Mucosa of descending colon (tissue), 3 donors: ENCODE data around the gene ZBTB21. TPM values are rescaled to one million over a fixed set of nuclear protein-coding genes. Genes with fewer than 3 reads are reported as not detected.
"Not testable (repeated sequence)": the region's sequence is repeated elsewhere in the genome, so short reads cannot be mapped to it uniquely, and the experiment has no call there.

ENCODE experiments used
- ATAC-seq: fragments of 200-7000 bp; cut with Tn5 transposase; one replicate; pipeline ENCODE4 v1.9.1; 2020; ENCODE audit warnings: mild to moderate bottlenecking, moderate library complexity
- DNase-seq, 3 donors: peaks; one replicate each; pipeline ENCODE4 v3.0.0-alpha.2; 2020
- H3K36me3 ChIP-seq: fragments of 200-600 bp; one replicate; pipeline ENCODE4 v1.8.0; 2021; ENCODE audit warnings: low read depth, mild to moderate bottlenecking
- H3K4me1 ChIP-seq: fragments of 200-600 bp; one replicate; pipeline ENCODE4 v1.8.0; 2021; ENCODE audit warnings: low read depth, mild to moderate bottlenecking
- H3K4me3 ChIP-seq: fragments of 200-600 bp; one replicate; pipeline ENCODE4 v1.8.0; 2021; ENCODE audit warnings: mild to moderate bottlenecking
- H3K9me3 ChIP-seq: fragments of 200-600 bp; one replicate; pipeline ENCODE4 v1.8.0; 2021; ENCODE audit warnings: mild to moderate bottlenecking
- CTCF ChIP-seq: fragments of 200-600 bp; IDR thresholded peaks from one replicate; pipeline ENCODE4 v1.8.0; 2022; ENCODE audit warnings: antibody characterized with exemption, mild to moderate bottlenecking
- intact Hi-C, 2 donors: fragments of 100-400 bp; cut with DNase I in 1 of 2; cut with micrococcal nuclease in 1 of 2; formaldehyde crosslinking; loops; one replicate each; pipeline versions ENCODE4 v1.11.0 to v1.11.1; 2022; cut with DNase I, micrococcal nuclease
- total RNA-seq, 3 donors: library from RNA; stranded (reverse); fragmentation: NEBNext Ultra II Directional in 2 of 3; extraction: Animal tissue kit (Norgen Biotek cat#: 25700) in 2 of 3; gene quantifications; one replicate each; pipeline versions ENCODE4 v1.2.1 to v1.2.4, GENCODE V29; 2021 to 2023
- donor health status: DM: no; HTN: no; CAD: no; lungs with moderate emphysema.
- donor health status: DM: no; HTN: no; CAD: no.
- donor health status: DM: no; HTN: yes; CAD: no.

Gene ZBTB21
- total RNA-seq, 3 donors from 2014 or later, result 11.8 to 18.9 (median 14.6) TPM

- TF ChIP-seq CTCF, result no peak
- ATAC-seq, result no peak
- peaks cover 7% of the 10 kb centered on the region for H3K4me1 ChIP-seq
These were observed 58.1 kb downstream of the ZBTB21 start for GRCh38 chr21:41951876-41952567.

DNA sequence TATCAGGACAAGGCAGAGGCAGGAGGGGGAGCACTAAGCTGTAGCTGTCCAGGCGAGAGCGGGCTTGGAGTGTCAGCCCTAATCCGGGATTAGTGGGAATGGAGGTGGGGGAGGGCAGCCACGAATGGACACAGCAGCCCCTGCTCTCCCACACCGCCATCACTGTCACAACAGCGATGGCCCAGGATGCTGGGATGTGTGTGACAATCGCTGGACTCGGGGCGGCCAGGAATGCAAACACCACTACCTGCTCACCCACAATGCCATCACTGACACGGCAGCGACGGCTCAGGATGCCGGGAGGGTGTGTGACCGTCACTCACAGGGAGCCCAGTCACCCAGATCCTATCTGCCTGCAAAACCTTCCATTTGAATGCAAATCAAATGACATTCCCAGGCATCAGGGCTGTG, 59.2 kb downstream of the ZBTB21 start:
- no peak for TF ChIP-seq CTCF
- Histone ChIP-seq H3K9me3 (no peaks in the 10 kb centered on the region), H3K4me1 (peaks cover 7% of the 10 kb centered on the region), H3K36me3 (no peaks in the 10 kb centered on the region), H3K4me3 (no peak overlapping the region)
- no peak for DNase-seq
- ATAC-seq, result no peak
- intact Hi-C loops, result no loop called here

More at GRCh38 chr21:41951876-41952567, 58.1 kb downstream of the ZBTB21 start:
- DNase-seq, result no peak
- no peaks in the 10 kb centered on the region for H3K9me3 ChIP-seq
- intact Hi-C loops, result no loop called here
- no peaks in the 10 kb centered on the region for H3K36me3 ChIP-seq
- no peak overlapping the region for H3K4me3 ChIP-seq

DNA sequence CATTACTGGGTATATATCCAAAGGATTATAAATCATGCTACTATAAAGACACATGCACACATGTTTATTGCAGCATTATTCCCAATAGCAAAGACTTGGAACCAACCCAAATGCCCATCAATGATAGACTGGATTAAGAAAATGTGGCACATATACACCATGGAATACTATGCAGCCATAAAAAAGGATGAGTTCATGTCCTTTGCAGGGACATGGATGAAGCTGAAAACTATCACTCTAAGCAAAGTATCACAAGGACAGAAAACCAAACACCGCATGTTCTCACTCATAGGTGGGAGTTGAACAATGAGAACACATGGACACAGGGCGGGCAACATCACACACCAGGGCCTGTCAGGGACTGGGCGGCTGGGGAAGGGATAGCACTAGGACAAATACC, 60.5 kb downstream of the ZBTB21 start:
- H3K9me3 ChIP-seq, DNase-seq, H3K36me3 ChIP-seq, H3K4me1 ChIP-seq, ATAC-seq, H3K4me3 ChIP-seq, intact Hi-C loops: not testable (repeated sequence)

GRCh38 chr21:41948901-41949300, 61.3 kb downstream of the ZBTB21 start:
- no peaks in the 10 kb centered on the region for H3K9me3 ChIP-seq
- intact Hi-C loops, result no loop called here
- no peaks in the 10 kb centered on the region for H3K36me3 ChIP-seq
- ATAC-seq (no peak), DNase-seq (no peak)
- peaks cover 7% of the 10 kb centered on the region for H3K4me1 ChIP-seq
- no peak overlapping the region for H3K4me3 ChIP-seq
- no peak for TF ChIP-seq CTCF

DNA sequence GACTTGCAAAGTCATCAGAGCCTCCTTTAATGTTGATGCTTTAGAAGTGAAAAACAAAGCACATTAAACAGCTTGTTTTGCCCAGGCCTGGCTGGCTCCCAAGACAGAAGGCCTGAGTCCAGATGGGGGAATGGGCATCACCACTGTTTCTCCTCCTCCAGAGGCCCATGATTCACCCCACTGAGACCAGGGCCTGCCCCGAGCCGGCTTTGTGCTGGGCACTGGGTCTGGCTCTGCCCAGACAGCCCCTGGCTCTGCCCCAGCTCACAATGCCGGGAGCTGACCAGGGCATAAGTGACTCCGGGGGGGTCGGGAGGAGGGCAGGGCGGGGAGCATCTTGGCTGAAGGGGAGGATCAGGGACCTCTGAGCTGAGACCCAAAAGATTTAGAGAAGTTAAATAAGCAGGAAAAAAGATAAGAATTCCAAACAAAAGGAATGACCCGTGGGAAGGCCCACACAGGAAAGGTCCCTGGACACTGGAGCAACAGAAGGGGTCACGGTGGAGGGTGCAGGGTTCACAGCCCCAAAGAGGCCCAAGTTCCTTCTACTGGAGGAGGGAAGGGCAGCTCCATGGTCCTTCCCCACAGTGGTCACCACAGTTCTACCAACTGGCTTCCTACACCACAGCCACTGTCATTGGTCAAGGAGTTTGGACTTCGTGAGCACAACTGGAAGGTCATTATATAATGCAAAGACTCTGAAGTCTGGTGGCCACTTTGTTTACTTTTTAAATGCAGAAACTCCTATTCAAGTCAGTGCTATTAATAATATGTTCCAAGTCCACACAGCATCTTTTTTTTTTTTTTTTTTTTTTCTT, 61.9 kb downstream of the ZBTB21 start:
- ATAC-seq (no peak), DNase-seq (no peak)
- H3K4me1 ChIP-seq, result peaks cover 7% of the 10 kb centered on the region

More for the DNA sequence above, 61.9 kb downstream of the ZBTB21 start:
- Histone ChIP-seq H3K36me3 (no peaks in the 10 kb centered on the region), H3K4me3 (no peak overlapping the region), H3K9me3 (no peaks in the 10 kb centered on the region)
- TF ChIP-seq CTCF, result no peak
- intact Hi-C loops, result no loop called here
